Vagina (tissue), 2 donors: ENCODE results near the gene SUPT3H. TPM values are rescaled to one million over a fixed set of nuclear protein-coding genes. Genes with fewer than 3 reads are reported as not detected.

ENCODE experiments used
- DNase-seq, 2 donors: peaks; one replicate each; pipeline ENCODE4 v3.0.0-alpha.2; 2017; ENCODE audit errors: extremely low spot score in 2 of 2
- H3K27ac ChIP-seq: fragments of 200-600 bp; sonication (generic); one replicate; pipeline ENCODE4 v1.5.1; 2019
- H3K27me3 ChIP-seq: fragments of 200-600 bp; sonication (generic); one replicate; pipeline ENCODE4 v1.5.1; 2019
- H3K36me3 ChIP-seq, 2 donors: fragments of 200-600 bp; sonication (generic); one replicate each; pipeline ENCODE4 v1.5.1; 2017 to 2019
- H3K4me1 ChIP-seq: fragments of 200-600 bp; sonication (generic); one replicate; pipeline ENCODE4 v1.5.1; 2019
- H3K4me3 ChIP-seq, 2 donors: fragments of 200-600 bp; sonication (generic); 1 replicate in 1 of 2; 2 replicates in 1 of 2; pipeline ENCODE4 v1.5.1; 2016 to 2019
- H3K9me3 ChIP-seq: fragments of 200-600 bp; sonication (generic); one replicate; pipeline ENCODE4 v1.5.1; 2019
- POLR2A ChIP-seq, 2 donors: fragments of 450-650 bp; IDR thresholded peaks; one replicate each; pipeline ENCODE4 v1.6.1; 2017; ENCODE audit warnings: antibody characterized with exemption in 2 of 2, mild to moderate bottlenecking in 2 of 2, moderate library complexity in 2 of 2
- POLR2AphosphoS5 ChIP-seq, 2 donors: sonication (generic); formaldehyde crosslinking; IDR thresholded peaks; one replicate each; pipeline ENCODE4 v1.9.0; 2017; ENCODE audit warnings: antibody characterized with exemption in 2 of 2, mild to moderate bottlenecking in 2 of 2, low read depth in 1 of 2; ENCODE audit not compliant: insufficient read depth in 1 of 2
- intact Hi-C: fragments of 100-400 bp; cut with DNase I; formaldehyde crosslinking; loops from one replicate; pipeline ENCODE4 v1.15.1; 2023
- microRNA counts, 2 donors: library from miRNA; unstranded; fragments of <30 nt; microRNA quantifications; one replicate each; lab custom pipeline; 2016 to 2017
- microRNA-seq: library from miRNA; unstranded; fragments of <30 nt; microRNA quantifications from one replicate; pipeline ENCODE4, GENCODE V29; 2017; ENCODE audit warnings: borderline number of aligned reads, borderline replicate concordance
- small RNA-seq: library from RNA; depleted of rRNA; stranded (forward); fragments of <200 nt; gene quantifications from one replicate; pipeline ENCODE3, GENCODE V24; 2016
- total RNA-seq: library from RNA; depleted of rRNA; stranded (reverse); fragments of >200 nt; gene quantifications from one replicate; pipeline ENCODE4 v1.2.3, GENCODE V29; 2016
- TF ChIP-seq, protein P1 (sequence below), 3 experiments: fragments of 450-650 bp in 2 of 3; fragments of 200-600 bp in 1 of 3; sonication (generic) in 1 of 3; IDR thresholded peaks; one replicate each; pipeline ENCODE4 v1.5.1; 2017 to 2019; ENCODE audit warnings: antibody characterized with exemption in 3 of 3, mild to moderate bottlenecking in 2 of 3, moderate library complexity in 2 of 3

The SUPT3H gene
- total RNA-seq, 1 donor from 2014 or later = 4.2 TPM

DNA sequence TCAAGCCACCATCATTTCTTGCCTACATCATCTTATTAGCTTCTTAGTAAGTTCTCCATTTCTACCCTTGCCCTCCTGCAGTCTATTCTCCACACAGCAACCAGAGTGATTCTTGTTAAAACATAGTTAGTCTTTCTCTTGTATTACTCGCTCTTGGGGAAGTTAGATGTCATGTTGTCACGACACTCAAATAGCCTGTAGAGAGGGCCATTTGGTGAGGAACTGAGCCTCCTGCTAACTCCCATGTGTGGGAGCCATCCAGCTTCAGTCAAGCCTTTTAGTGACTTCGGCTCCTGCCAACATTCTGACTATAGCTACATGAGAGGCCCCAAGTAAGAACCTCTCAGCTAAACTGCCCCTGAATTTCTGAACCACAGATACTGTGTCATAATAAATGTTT, 594.8 kb downstream of the SUPT3H start:
- TF ChIP-seq, protein P1, sequence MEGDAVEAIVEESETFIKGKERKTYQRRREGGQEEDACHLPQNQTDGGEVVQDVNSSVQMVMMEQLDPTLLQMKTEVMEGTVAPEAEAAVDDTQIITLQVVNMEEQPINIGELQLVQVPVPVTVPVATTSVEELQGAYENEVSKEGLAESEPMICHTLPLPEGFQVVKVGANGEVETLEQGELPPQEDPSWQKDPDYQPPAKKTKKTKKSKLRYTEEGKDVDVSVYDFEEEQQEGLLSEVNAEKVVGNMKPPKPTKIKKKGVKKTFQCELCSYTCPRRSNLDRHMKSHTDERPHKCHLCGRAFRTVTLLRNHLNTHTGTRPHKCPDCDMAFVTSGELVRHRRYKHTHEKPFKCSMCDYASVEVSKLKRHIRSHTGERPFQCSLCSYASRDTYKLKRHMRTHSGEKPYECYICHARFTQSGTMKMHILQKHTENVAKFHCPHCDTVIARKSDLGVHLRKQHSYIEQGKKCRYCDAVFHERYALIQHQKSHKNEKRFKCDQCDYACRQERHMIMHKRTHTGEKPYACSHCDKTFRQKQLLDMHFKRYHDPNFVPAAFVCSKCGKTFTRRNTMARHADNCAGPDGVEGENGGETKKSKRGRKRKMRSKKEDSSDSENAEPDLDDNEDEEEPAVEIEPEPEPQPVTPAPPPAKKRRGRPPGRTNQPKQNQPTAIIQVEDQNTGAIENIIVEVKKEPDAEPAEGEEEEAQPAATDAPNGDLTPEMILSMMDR (IDR thresholded peaks at IDR 0.05) = no peak
- TF ChIP-seq POLR2AphosphoS5 (IDR thresholded peaks at IDR 0.05; ENCODE audit: insufficient read depth in 1 of 2, low read depth in 1 of 2) = no peak
- no peak for TF ChIP-seq POLR2A (IDR thresholded peaks at IDR 0.05)
- Histone ChIP-seq H3K36me3 (no peaks in the 10 kb centered on the region), H3K27ac (no peak overlapping the region), H3K27me3 (no peaks in the 10 kb centered on the region), H3K4me1 (no peaks in the 10 kb centered on the region), H3K4me3 (no peak overlapping the region), H3K9me3 (no peaks in the 10 kb centered on the region)
- DNase-seq = no peak
- intact Hi-C loops = no loop called here

DNA sequence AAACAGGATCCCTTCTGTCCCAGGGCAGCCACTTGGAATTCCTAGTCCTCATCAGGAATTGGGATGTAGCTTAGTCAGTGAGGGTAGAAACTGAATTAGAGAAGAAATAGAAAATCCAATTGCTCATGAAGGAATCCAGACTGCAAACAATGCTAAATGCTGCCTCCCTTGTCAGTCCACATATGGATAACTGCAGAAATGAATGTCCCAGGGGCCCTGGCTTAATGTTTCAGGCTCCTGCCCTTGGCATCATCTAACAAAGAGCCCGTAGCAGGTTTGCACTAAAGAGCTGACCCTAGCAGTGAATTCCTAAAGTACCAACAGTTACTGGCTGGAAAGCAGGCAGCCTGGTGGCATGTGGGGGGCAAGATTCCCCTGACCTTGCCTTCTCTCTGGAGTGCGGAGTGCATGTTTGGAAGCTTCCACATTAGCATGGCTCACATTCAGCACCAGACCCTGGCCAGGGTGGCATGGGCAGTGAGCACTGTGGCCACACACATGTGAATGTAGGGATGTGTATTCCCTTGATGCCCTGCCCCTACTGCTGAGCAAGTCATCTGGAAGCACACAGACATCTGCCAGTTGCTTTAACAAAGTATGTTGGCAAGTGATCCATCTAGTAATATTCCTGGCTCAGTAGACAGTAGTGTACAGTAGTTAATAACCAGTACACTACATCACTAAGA, 595.7 kb downstream of the SUPT3H start:
- TF ChIP-seq POLR2AphosphoS5 (IDR thresholded peaks at IDR 0.05; ENCODE audit: insufficient read depth in 1 of 2, low read depth in 1 of 2) (no peak), POLR2A (IDR thresholded peaks at IDR 0.05) (no peak)
- TF ChIP-seq, protein P1 (IDR thresholded peaks at IDR 0.05) = no peak
- H3K9me3 ChIP-seq = no peaks in the 10 kb centered on the region
- intact Hi-C loops = no loop called here
- H3K36me3 ChIP-seq = no peaks in the 10 kb centered on the region
- H3K27ac ChIP-seq = no peak overlapping the region
- no peak overlapping the region for H3K4me3 ChIP-seq
- DNase-seq = no peak
- H3K27me3 ChIP-seq = no peaks in the 10 kb centered on the region
- no peaks in the 10 kb centered on the region for H3K4me1 ChIP-seq

DNA sequence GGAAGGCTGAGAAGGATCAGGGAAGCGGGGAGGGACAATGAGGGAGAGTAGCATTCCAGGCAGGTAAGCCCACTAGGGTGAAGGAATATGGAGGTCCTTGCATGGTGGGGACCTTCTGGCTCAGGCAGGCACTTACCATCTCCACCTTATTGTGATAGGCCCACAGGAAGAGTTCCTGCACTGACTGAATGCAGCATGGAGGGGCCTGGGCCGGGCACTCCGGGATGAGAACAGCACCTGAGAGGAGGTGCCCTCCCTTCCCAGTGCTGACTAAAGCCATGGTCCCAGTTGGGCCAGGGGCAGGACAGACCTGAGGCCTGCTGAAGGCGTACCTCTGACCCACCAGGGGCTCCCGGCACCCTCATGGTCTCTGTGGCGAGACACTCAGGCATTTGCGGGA, 597.6 kb downstream of the SUPT3H start:
- no peak for DNase-seq
- intact Hi-C loops = no loop called here
- Histone ChIP-seq H3K27me3 (no peaks in the 10 kb centered on the region), H3K4me1 (no peaks in the 10 kb centered on the region), H3K36me3 (no peaks in the 10 kb centered on the region), H3K4me3 (no peak overlapping the region), H3K9me3 (no peaks in the 10 kb centered on the region), H3K27ac (no peak overlapping the region)
- TF ChIP-seq POLR2A (IDR thresholded peaks at IDR 0.05) (no peak), POLR2AphosphoS5 (IDR thresholded peaks at IDR 0.05; ENCODE audit: insufficient read depth in 1 of 2, low read depth in 1 of 2) (no peak)
- TF ChIP-seq, protein P1 (IDR thresholded peaks at IDR 0.05) = no peak

DNA sequence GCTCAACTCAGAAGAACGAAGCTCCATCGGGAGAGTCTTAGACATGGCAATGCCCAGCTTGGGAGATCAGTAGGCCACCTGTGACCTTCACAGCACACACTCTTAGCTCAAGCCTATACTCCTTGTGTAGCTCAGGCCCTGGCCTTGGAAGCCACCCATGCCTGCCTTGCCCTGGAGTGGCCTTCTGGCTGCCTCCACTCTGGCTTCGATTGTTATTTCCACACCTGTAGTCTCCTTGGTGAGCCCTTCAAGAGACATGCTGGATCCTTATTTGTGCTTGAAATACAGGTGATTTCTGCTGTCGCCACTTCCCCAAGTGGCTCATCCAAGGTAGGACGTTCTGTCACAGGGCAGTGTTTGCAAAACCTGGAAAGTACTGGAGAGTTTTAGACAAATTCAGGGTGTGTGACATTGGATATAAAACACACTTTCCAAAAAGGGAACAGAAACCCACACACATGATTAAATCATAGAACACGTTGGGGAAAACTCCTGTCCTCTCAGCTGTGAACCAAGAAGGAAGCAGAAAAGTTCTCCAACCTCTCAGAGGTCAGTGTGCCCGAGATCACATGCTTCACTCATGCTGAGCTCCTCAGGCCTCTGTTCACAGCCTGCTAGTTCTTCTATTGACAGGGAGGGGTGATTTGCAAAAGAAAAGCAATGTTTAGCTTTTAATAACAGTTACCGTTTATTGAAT, 598.5 kb downstream of the SUPT3H start:
- Histone ChIP-seq H3K27me3 (no peaks in the 10 kb centered on the region), H3K9me3 (no peaks in the 10 kb centered on the region), H3K27ac (no peak overlapping the region), H3K4me3 (no peak overlapping the region), H3K36me3 (no peaks in the 10 kb centered on the region), H3K4me1 (no peaks in the 10 kb centered on the region)
- DNase-seq = no peak
- intact Hi-C loops = no loop called here
- TF ChIP-seq POLR2A (IDR thresholded peaks at IDR 0.05) = no peak
- TF ChIP-seq, protein P1 (IDR thresholded peaks at IDR 0.05) = no peak
- TF ChIP-seq POLR2AphosphoS5 (IDR thresholded peaks at IDR 0.05; ENCODE audit: insufficient read depth in 1 of 2, low read depth in 1 of 2) = no peak

MicroRNA genes within 50 kb of the gene (microRNA counts, 767-probe panel; counts per million panel counts)
- microRNA hsa-miR-586 (lab: Ali Mortazavi, UCI) = 238 to 261 counts per million in 2 donors

Small RNA genes within 50 kb of the gene (microRNA-seq; reads per million reads assigned to microRNA genes)
- gene MIR586 = not detected

Small RNA genes within 50 kb of the gene (small RNA-seq; reads per million reads assigned to genes)
- gene MIR586 = not detected

Other genes with a start within 250 kb of the SUPT3H start
- 13.0 TPM for gene RUNX2, start 49.6 kb downstream of the SUPT3H start, total RNA-seq